K562 (cell line): ENCODE measurements around the gene SH3RF1.

Experiments used
- BRD9 ChIP-seq: fragments of 450-650 bp; IDR thresholded peaks from 2 replicates; pipeline ENCODE4 v1.6.1; 2018; ENCODE audit warnings: low read depth; ENCODE audit not compliant: partially characterized antibody
- CTCF ChIP-seq, 3 experiments: IDR thresholded peaks in 2 of 3; conservative IDR thresholded peaks in 1 of 3; 2 replicates each; pipeline ENCODE4 v1.5.1; 2011 to 2012; ENCODE audit warnings: low read length in 3 of 3, mild to moderate bottlenecking in 3 of 3, control low read depth in 2 of 3, improper control_type of control experiment in 1 of 3, inconsistent platforms in 1 of 3, low read depth in 1 of 3, mixed read lengths in 1 of 3, moderate library complexity in 1 of 3; ENCODE audit not compliant: insufficient read depth in 2 of 3
- E2F4 ChIP-seq: sonication (generic); formaldehyde crosslinking; IDR thresholded peaks from 2 replicates; pipeline ENCODE4 v1.8.0; 2022; ENCODE audit warnings: mild to moderate bottlenecking, low read depth, missing genetic modification reagents
- HLTF ChIP-seq: fragments of 450-650 bp; IDR thresholded peaks from 2 replicates; pipeline ENCODE4 v1.6.1; 2016
- MEF2A ChIP-seq: IDR thresholded peaks from 2 replicates; pipeline ENCODE4 v1.6.1; 2011; ENCODE audit warnings: low read depth, mild to moderate bottlenecking, low read length, moderate library complexity; ENCODE audit not compliant: control insufficient read depth
- MXD1 ChIP-seq: fragments of 250-450 bp; sonication (Bioruptor Pico); IDR thresholded peaks from 2 replicates; pipeline ENCODE4 v1.8.0; 2021; ENCODE audit warnings: borderline replicate concordance, mild to moderate bottlenecking, moderate library complexity; ENCODE audit not compliant: poor library complexity, severe bottlenecking
- PHF20 ChIP-seq: fragments of 450-650 bp; IDR thresholded peaks from 2 replicates; pipeline ENCODE4 v1.6.1; 2018; ENCODE audit not compliant: partially characterized antibody
- POLR2A ChIP-seq: fragments of 450-650 bp; conservative IDR thresholded peaks from 2 replicates; pipeline ENCODE4 v1.6.1; 2016
- POLR2AphosphoS5 ChIP-seq: IDR thresholded peaks from 2 replicates; pipeline ENCODE4 v1.6.1; 2011; ENCODE audit warnings: mild to moderate bottlenecking, low read depth, low read length, moderate library complexity; ENCODE audit not compliant: control insufficient read depth, insufficient read depth
- PRDM10 ChIP-seq: fragments of 450-650 bp; IDR thresholded peaks from 2 replicates; pipeline ENCODE4 v1.6.1; 2018; ENCODE audit not compliant: partially characterized antibody
- RUNX1 ChIP-seq: sonication (generic); IDR thresholded peaks from 2 replicates; pipeline ENCODE4 v1.6.1; 2016; ENCODE audit warnings: antibody characterized with exemption, low read depth
- ZNF124 ChIP-seq: sonication (generic); formaldehyde crosslinking; IDR thresholded peaks from 2 replicates; pipeline ENCODE4 v1.8.1; 2022; ENCODE audit warnings: missing genetic modification reagents
- ZNF274 ChIP-seq: IDR thresholded peaks from 2 replicates; pipeline ENCODE4 v1.6.1; 2011; ENCODE audit warnings: low read depth, mild to moderate bottlenecking, low read length, moderate library complexity, borderline replicate concordance

DNA sequence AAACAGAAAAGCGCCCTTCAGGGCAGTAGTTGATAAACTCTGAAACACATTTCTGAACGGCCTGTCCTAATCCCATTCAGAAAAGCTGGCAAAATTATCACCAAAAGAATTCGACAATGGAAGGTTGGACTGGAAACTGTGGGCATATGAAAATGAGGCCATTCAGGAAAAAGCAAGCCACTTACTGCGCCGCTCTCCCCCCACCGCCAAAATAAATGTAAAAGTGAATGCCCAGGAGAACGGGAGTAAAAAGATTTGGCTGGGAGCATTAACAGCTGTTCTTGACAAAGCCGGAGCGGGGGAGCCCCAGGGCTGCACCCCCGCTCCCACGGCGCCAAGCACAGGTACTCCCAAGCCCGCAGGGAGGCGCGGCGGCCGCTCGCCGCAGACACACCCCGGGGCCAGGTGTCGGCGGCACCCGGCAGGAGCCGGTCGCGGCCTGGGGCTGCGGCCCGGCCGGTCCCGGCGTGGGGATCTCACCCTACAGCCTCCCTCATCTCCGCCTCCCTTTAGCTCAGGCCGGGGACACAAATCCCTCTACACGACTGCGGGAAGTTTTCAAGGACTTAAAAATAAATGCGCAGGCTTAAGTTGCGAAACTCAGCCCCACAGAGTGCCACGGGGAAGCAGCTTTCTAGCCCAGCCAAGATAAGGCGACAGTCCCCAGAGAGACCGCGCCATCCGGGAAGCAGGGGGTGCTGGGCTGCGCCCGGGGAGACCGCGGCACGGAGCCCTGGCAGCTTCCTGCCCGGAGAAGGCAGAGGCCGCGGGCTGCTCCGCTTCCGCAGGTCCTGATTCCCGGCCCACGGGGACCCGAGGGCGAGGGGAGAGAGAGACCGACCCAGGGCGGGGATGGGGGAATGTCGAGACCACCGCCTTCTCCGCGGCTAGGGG is 593 bp downstream of the SH3RF1 start:
- no peak for TF ChIP-seq HLTF
- no peak for TF ChIP-seq E2F4 (CRISPR knock-in tag)
- TF ChIP-seq CTCF (IDR thresholded peaks at IDR 0.05 in 2 of 3, conservative IDR thresholded peaks at IDR 0.05 in 1 of 3; ENCODE audit: insufficient read depth in 2 of 3, low read depth in 1 of 3, low read length in 3 of 3) = no peak
- TF ChIP-seq RUNX1 = no peak
- TF ChIP-seq PHF20 = no peak
- TF ChIP-seq BRD9 = no peak
- TF ChIP-seq ZNF124 (CRISPR knock-in tag) = no peak
- TF ChIP-seq ZNF274 = no peak
- TF ChIP-seq MEF2A = no peak
- no peak for TF ChIP-seq MXD1 (CRISPR knock-in tag)
- TF ChIP-seq POLR2A = no peak
- TF ChIP-seq POLR2AphosphoS5 = no peak
- TF ChIP-seq PRDM10 = no peak
